ENCODE results near the gene CHRDL2. TPM values are rescaled to one million over a fixed set of nuclear protein-coding genes. Genes with fewer than 3 reads are reported as not detected.

The CHRDL2 gene
- total and polyA plus RNA-seq, 8 donors, result 0.92 to 38.4 (median 7.2) TPM; not detected in 1

- DNase-seq, result peak; percentile 3 to 14
- H3K27ac ChIP-seq, result peak overlapping the region in 1 of 5 donors; percentile 85
- TF ChIP-seq EP300 (IDR thresholded peaks at IDR 0.05), result no peak
- no peak for TF ChIP-seq POLR2A (IDR thresholded peaks at IDR 0.05)
- TF ChIP-seq POLR2AphosphoS5 (IDR thresholded peaks at IDR 0.05), result no peak
- TF ChIP-seq, protein P1, sequence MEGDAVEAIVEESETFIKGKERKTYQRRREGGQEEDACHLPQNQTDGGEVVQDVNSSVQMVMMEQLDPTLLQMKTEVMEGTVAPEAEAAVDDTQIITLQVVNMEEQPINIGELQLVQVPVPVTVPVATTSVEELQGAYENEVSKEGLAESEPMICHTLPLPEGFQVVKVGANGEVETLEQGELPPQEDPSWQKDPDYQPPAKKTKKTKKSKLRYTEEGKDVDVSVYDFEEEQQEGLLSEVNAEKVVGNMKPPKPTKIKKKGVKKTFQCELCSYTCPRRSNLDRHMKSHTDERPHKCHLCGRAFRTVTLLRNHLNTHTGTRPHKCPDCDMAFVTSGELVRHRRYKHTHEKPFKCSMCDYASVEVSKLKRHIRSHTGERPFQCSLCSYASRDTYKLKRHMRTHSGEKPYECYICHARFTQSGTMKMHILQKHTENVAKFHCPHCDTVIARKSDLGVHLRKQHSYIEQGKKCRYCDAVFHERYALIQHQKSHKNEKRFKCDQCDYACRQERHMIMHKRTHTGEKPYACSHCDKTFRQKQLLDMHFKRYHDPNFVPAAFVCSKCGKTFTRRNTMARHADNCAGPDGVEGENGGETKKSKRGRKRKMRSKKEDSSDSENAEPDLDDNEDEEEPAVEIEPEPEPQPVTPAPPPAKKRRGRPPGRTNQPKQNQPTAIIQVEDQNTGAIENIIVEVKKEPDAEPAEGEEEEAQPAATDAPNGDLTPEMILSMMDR (IDR thresholded peaks at IDR 0.05), result no peak
- H3K4me3 ChIP-seq, result no peak overlapping the region
- H3K36me3 ChIP-seq, result no peaks in the 10 kb centered on the region
- H3K4me1 ChIP-seq, result peaks cover 24 to 40% (median 33%) of the 10 kb centered on the region in 4 donors
- 86 to 94% (median 88%) methylated on average over 8 to 9 of the region's 9 CpGs for WGBS, 5 donors
- intact Hi-C loops (cut with DNase I; ENCODE audit: low total_unique reads), result no loop called here
- H3K9me3 ChIP-seq, result no peaks in the 10 kb centered on the region
- H3K27me3 ChIP-seq, result peaks cover 0 to 16% (median 6%) of the 10 kb centered on the region in 3 donors
These were observed 51.1 kb downstream of the CHRDL2 start for GRCh38 chr11:74680035-74680671.

GRCh38 chr11:74679513-74679865 is 51.7 kb downstream of the CHRDL2 start:
- Histone ChIP-seq H3K4me3 (no peak overlapping the region), H3K27ac (peak overlapping the region in 1 of 5 donors; percentile 26), H3K9me3 (no peaks in the 10 kb centered on the region), H3K36me3 (no peaks in the 10 kb centered on the region), H3K27me3 (peaks cover 0 to 16% (median 6%) of the 10 kb centered on the region in 3 donors), H3K4me1 (peaks cover 24 to 38% (median 31%) of the 10 kb centered on the region in 4 donors)
- WGBS, 5 donors, result 89 to 94% (median 92%) methylated on average over 3 of the region's 3 CpGs; no CpG with 5 or more reads in 1 of the 5 donors
- intact Hi-C loops (cut with DNase I; ENCODE audit: low total_unique reads), result no loop called here
- no peak for DNase-seq
- TF ChIP-seq EP300 (IDR thresholded peaks at IDR 0.05) (no peak), POLR2A (IDR thresholded peaks at IDR 0.05) (no peak), POLR2AphosphoS5 (IDR thresholded peaks at IDR 0.05) (no peak)
- TF ChIP-seq, protein P1 (IDR thresholded peaks at IDR 0.05), result no peak

GRCh38 chr11:74678591-74679512 is 52.4 kb downstream of the CHRDL2 start:
- Histone ChIP-seq H3K27me3 (peaks cover 0 to 13% (median 6%) of the 10 kb centered on the region in 3 donors), H3K9me3 (no peaks in the 10 kb centered on the region), H3K4me3 (no peak overlapping the region), H3K4me1 (peaks cover 20 to 34% (median 29%) of the 10 kb centered on the region in 4 donors), H3K27ac (peak overlapping the region in 1 of 5 donors; percentile 26), H3K36me3 (no peaks in the 10 kb centered on the region)
- intact Hi-C loops (cut with DNase I; ENCODE audit: low total_unique reads), result no loop called here
- WGBS, 5 donors, result 74 to 90% (median 82%) methylated on average over 13 of the region's 13 CpGs
- TF ChIP-seq, protein P1 (IDR thresholded peaks at IDR 0.05), result no peak
- TF ChIP-seq POLR2A (IDR thresholded peaks at IDR 0.05), result no peak
- no peak for TF ChIP-seq EP300 (IDR thresholded peaks at IDR 0.05)
- no peak for TF ChIP-seq POLR2AphosphoS5 (IDR thresholded peaks at IDR 0.05)
- DNase-seq, result peak; percentile 11 to 19

- no peak for TF ChIP-seq EP300 (IDR thresholded peaks at IDR 0.05)
- TF ChIP-seq, protein P1 (IDR thresholded peaks at IDR 0.05), result no peak
- no peak for TF ChIP-seq POLR2AphosphoS5 (IDR thresholded peaks at IDR 0.05)
- no peak for TF ChIP-seq POLR2A (IDR thresholded peaks at IDR 0.05)
- intact Hi-C loops (cut with DNase I; ENCODE audit: low total_unique reads), result no loop called here
- Histone ChIP-seq H3K4me1 (peaks cover 12 to 34% (median 25%) of the 10 kb centered on the region in 4 donors), H3K36me3 (no peaks in the 10 kb centered on the region), H3K27ac (no peak overlapping the region), H3K27me3 (peaks cover 0 to 5% (median 0%) of the 10 kb centered on the region in 3 donors), H3K4me3 (no peak overlapping the region), H3K9me3 (no peaks in the 10 kb centered on the region)
- DNase-seq, result peak in 1 of 2 donors; percentile 5
- WGBS, 5 donors, result 93 to 96% (median 95%) methylated on average over 5 of the region's 5 CpGs
These were observed 53.2 kb downstream of the CHRDL2 start for GRCh38 chr11:74678041-74678440.
